ENCODE results near the gene DNAAF8.

Gene DNAAF8

GRCh38 chr16:4746991-4747574 is 12.7 kb downstream of the DNAAF8 start:
- DNase-seq (ENCODE audit: low spot score in 2 of 2): no peak
- Histone ChIP-seq H3K4me3 (no peak overlapping the region), H3K4me1 (no peaks in the 10 kb centered on the region), H3K27me3 (ENCODE audit: low read depth) (no peaks in the 10 kb centered on the region), H3K36me3 (replicated peaks) (peaks cover 12% of the 10 kb centered on the region), H3K9me3 (no peaks in the 10 kb centered on the region)
- in situ Hi-C loops (cut with MboI; ENCODE audit: low sequenced_read_pairs): no loop called here

GRCh38 chr16:4747906-4748681 is 13.8 kb downstream of the DNAAF8 start:
- Histone ChIP-seq H3K4me1 (no peaks in the 10 kb centered on the region), H3K36me3 (replicated peaks) (peaks cover 22% of the 10 kb centered on the region), H3K27me3 (ENCODE audit: low read depth) (no peaks in the 10 kb centered on the region), H3K9me3 (no peaks in the 10 kb centered on the region), H3K4me3 (no peak overlapping the region)
- no peak for DNase-seq (ENCODE audit: low spot score in 2 of 2)
- in situ Hi-C loops (cut with MboI; ENCODE audit: low sequenced_read_pairs): no loop called here

- H3K4me3 ChIP-seq: no peak overlapping the region
- H3K36me3 ChIP-seq (replicated peaks): peaks cover 28% of the 10 kb centered on the region
- no peaks in the 10 kb centered on the region for H3K9me3 ChIP-seq
- H3K4me1 ChIP-seq: no peaks in the 10 kb centered on the region
- DNase-seq (ENCODE audit: low spot score in 2 of 2): no peak
- in situ Hi-C loops (cut with MboI; ENCODE audit: low sequenced_read_pairs): no loop called here
- no peaks in the 10 kb centered on the region for H3K27me3 ChIP-seq (ENCODE audit: low read depth)
Observed at GRCh38 chr16:4748682-4749411, 14.5 kb downstream of the DNAAF8 start.

- Histone ChIP-seq H3K4me3 (no peak overlapping the region), H3K36me3 (replicated peaks) (peaks cover 29% of the 10 kb centered on the region), H3K4me1 (no peaks in the 10 kb centered on the region), H3K9me3 (no peaks in the 10 kb centered on the region), H3K27me3 (ENCODE audit: low read depth) (no peaks in the 10 kb centered on the region)
- in situ Hi-C loops (cut with MboI; ENCODE audit: low sequenced_read_pairs): loop anchor here (10.0 kb wide), 1 partner anchor 205 kb away; the partner anchor contains the start of gene SEC14L5
- no peak for DNase-seq (ENCODE audit: low spot score in 2 of 2)
Observed at GRCh38 chr16:4749700-4750257, 15.4 kb downstream of the DNAAF8 start.

- H3K36me3 ChIP-seq (replicated peaks): peaks cover 41% of the 10 kb centered on the region
- H3K4me1 ChIP-seq: no peaks in the 10 kb centered on the region
- in situ Hi-C loops (cut with MboI; ENCODE audit: low sequenced_read_pairs): loop anchor here (10.0 kb wide), 1 partner anchor 204 kb away; the partner anchor contains the start of gene SEC14L5
- no peak for DNase-seq (ENCODE audit: low spot score in 2 of 2)
- H3K4me3 ChIP-seq: no peak overlapping the region
- H3K9me3 ChIP-seq: peaks cover 4% of the 10 kb centered on the region
- no peaks in the 10 kb centered on the region for H3K27me3 ChIP-seq (ENCODE audit: low read depth)
Observed at GRCh38 chr16:4750896-4751295, 16.6 kb downstream of the DNAAF8 start.

- H3K4me3 ChIP-seq: no peak overlapping the region
- in situ Hi-C loops (cut with MboI; ENCODE audit: low sequenced_read_pairs): loop anchor here (10.0 kb wide), 1 partner anchor 202 kb away; the partner anchor contains the start of gene SEC14L5
- peaks cover 5% of the 10 kb centered on the region for H3K9me3 ChIP-seq
- no peaks in the 10 kb centered on the region for H3K27me3 ChIP-seq (ENCODE audit: low read depth)
- DNase-seq (ENCODE audit: low spot score in 2 of 2): no peak
- peaks cover 55% of the 10 kb centered on the region for H3K36me3 ChIP-seq (replicated peaks)
- H3K4me1 ChIP-seq: no peaks in the 10 kb centered on the region
Observed at GRCh38 chr16:4752351-4753100, 18.2 kb downstream of the DNAAF8 start.

- DNase-seq (ENCODE audit: low spot score in 2 of 2): no peak
- Histone ChIP-seq H3K4me3 (no peak overlapping the region), H3K36me3 (replicated peaks) (peaks cover 59% of the 10 kb centered on the region), H3K27me3 (ENCODE audit: low read depth) (no peaks in the 10 kb centered on the region), H3K4me1 (no peaks in the 10 kb centered on the region), H3K9me3 (peaks cover 5% of the 10 kb centered on the region)
- in situ Hi-C loops (cut with MboI; ENCODE audit: low sequenced_read_pairs): loop anchor here (10.0 kb wide), 1 partner anchor 202 kb away; the partner anchor contains the start of gene SEC14L5
Observed at GRCh38 chr16:4753227-4753626, 18.9 kb downstream of the DNAAF8 start.

GRCh38 chr16:4754865-4755264 is 20.5 kb downstream of the DNAAF8 start:
- in situ Hi-C loops (cut with MboI; ENCODE audit: low sequenced_read_pairs): loop anchor here (10.0 kb wide), 1 partner anchor 200 kb away; the partner anchor contains the start of gene SEC14L5
- Histone ChIP-seq H3K36me3 (replicated peaks) (peaks cover 69% of the 10 kb centered on the region), H3K4me3 (no peak overlapping the region), H3K27me3 (ENCODE audit: low read depth) (no peaks in the 10 kb centered on the region), H3K9me3 (peaks cover 5% of the 10 kb centered on the region), H3K4me1 (no peaks in the 10 kb centered on the region)
- no peak for DNase-seq (ENCODE audit: low spot score in 2 of 2)

GRCh38 chr16:4755687-4756086 is 21.4 kb downstream of the DNAAF8 start:
- Histone ChIP-seq H3K27me3 (ENCODE audit: low read depth) (no peaks in the 10 kb centered on the region), H3K4me3 (no peak overlapping the region), H3K4me1 (no peaks in the 10 kb centered on the region), H3K9me3 (peaks cover 5% of the 10 kb centered on the region), H3K36me3 (replicated peaks) (peaks cover 77% of the 10 kb centered on the region)
- no peak for DNase-seq (ENCODE audit: low spot score in 2 of 2)
- in situ Hi-C loops (cut with MboI; ENCODE audit: low sequenced_read_pairs): loop anchor here (10.0 kb wide), 1 partner anchor 199 kb away; the partner anchor contains the start of gene SEC14L5

- in situ Hi-C loops (cut with MboI; ENCODE audit: low sequenced_read_pairs): no loop called here
- Histone ChIP-seq H3K36me3 (replicated peaks) (peaks cover 74% of the 10 kb centered on the region), H3K4me3 (no peak overlapping the region), H3K27me3 (ENCODE audit: low read depth) (no peaks in the 10 kb centered on the region), H3K9me3 (peaks cover 2% of the 10 kb centered on the region; the same call in 1 of the 2 replicates), H3K4me1 (no peaks in the 10 kb centered on the region)
- DNase-seq (ENCODE audit: low spot score in 2 of 2): no peak
Observed at GRCh38 chr16:4760221-4760910, 26.0 kb downstream of the DNAAF8 start.

GRCh38 chr16:4762205-4762604 is 27.9 kb downstream of the DNAAF8 start:
- Histone ChIP-seq H3K9me3 (no peaks in the 10 kb centered on the region), H3K4me1 (no peaks in the 10 kb centered on the region), H3K27me3 (ENCODE audit: low read depth) (no peaks in the 10 kb centered on the region), H3K4me3 (no peak overlapping the region), H3K36me3 (replicated peaks) (peaks cover 58% of the 10 kb centered on the region)
- in situ Hi-C loops (cut with MboI; ENCODE audit: low sequenced_read_pairs): no loop called here
- DNase-seq (ENCODE audit: low spot score in 2 of 2): no peak

- Histone ChIP-seq H3K4me1 (0 out of 2 replicates have a peak, but pooled peaks cover 2% of the 10 kb centered on the region), H3K4me3 (no peak overlapping the region), H3K27me3 (ENCODE audit: low read depth) (no peaks in the 10 kb centered on the region), H3K9me3 (no peaks in the 10 kb centered on the region), H3K36me3 (replicated peaks) (peaks cover 45% of the 10 kb centered on the region)
- in situ Hi-C loops (cut with MboI; ENCODE audit: low sequenced_read_pairs): no loop called here
- no peak for DNase-seq (ENCODE audit: low spot score in 2 of 2)
Observed at GRCh38 chr16:4763791-4764190, 29.5 kb downstream of the DNAAF8 start.
